Measurements from ENCODE around the gene PDE3B. TPM values are rescaled to one million over a fixed set of nuclear protein-coding genes. Genes with fewer than 3 reads are reported as not detected.

PDE3B gene
- total and polyA plus RNA-seq, 2 of the 8 experiments (the other 6 are each of a cell fraction or from before 2014, with no cell fraction given) = 2.7 to 10.9 TPM

DNA sequence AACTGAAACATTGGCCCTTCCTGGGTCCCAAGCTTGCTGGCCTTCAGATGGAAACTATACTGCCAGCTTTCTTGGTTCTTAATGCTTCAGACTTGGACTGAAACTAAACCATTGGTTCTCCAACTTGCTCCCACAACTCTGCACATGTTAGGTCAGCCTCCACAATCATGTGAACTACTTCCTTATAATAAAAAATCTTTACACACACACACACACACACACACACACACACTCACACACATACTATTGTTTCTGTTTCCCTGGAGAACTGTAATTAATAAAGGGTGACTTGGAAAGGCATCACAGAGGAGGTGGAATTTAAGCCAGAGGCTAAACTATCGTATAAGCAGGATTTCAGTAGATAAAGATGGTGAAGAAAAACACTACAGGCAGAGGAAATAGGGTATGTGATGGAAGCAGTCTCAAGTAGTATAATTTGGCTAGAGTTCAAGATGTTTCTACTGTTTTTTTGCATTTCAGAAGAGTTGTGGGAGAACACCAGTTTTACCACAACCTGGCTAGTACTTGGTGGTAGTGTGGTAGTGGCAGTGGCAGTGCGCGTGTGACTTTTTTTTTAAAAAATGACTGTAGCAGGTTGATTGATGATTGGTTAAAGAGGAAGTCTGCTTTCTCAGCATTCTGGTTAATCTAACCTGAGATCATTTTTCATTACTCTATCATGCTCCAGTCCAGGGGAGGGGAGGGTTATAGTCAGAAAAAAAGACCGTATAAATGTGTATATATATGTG is 70.1 kb downstream of the PDE3B start:
- Histone ChIP-seq H2BK15ac (ENCODE audit: low read length) (no peak overlapping the region), H3K23me2 (ENCODE audit: low read depth, low read length) (no peaks in the 10 kb centered on the region; the same call in 1 of the 2 replicates), H3K18ac (ENCODE audit: extremely low read depth, low read length) (no peak overlapping the region), H3K36me3 (ENCODE audit: control insufficient read depth in 2 of 4, insufficient read depth in 4 of 4, low read length in 3 of 4) (no peaks in the 10 kb centered on the region), H2BK20ac (ENCODE audit: low read length) (no peak overlapping the region), H3K14ac (ENCODE audit: insufficient read length) (no peak overlapping the region), H2AK5ac (ENCODE audit: low read depth, low read length) (no peak overlapping the region), H3K56ac (replicated peaks; ENCODE audit: insufficient read length, low read depth, low read length) (no peak overlapping the region), H3K4ac (replicated peaks; ENCODE audit: insufficient read length, low read depth, low read length) (no peak overlapping the region), H3K9me3 (ENCODE audit: insufficient read depth in 2 of 2, low read depth in 1 of 2, low read length in 1 of 2) (no peaks in the 10 kb centered on the region), H2AFZ (ENCODE audit: low read length) (no peak overlapping the region), H3K79me1 (ENCODE audit: low read depth, low read length) (no peaks in the 10 kb centered on the region), H3K27ac (ENCODE audit: low read depth, low read length) (no peak overlapping the region), H2BK120ac (replicated peaks; ENCODE audit: low read depth, low read length) (no peak overlapping the region), H3K4me2 (ENCODE audit: insufficient read depth in 1 of 2, low read depth in 2 of 2, low read length in 2 of 2) (no peak overlapping the region), H4K91ac (replicated peaks; ENCODE audit: insufficient read length, low read length) (no peak overlapping the region), H3K9ac (replicated peaks in 1 of 4; ENCODE audit: extremely low read depth in 1 of 4, low read depth in 3 of 4, low read length in 3 of 4) (no peak overlapping the region), H3K4me3 (ENCODE audit: extremely low read depth in 1 of 4, insufficient read depth in 2 of 4, low read depth in 3 of 4, low read length in 4 of 4) (no peak overlapping the region), H2BK5ac (ENCODE audit: low read depth, low read length) (no peak overlapping the region), H4K8ac (ENCODE audit: extremely low read depth, insufficient read depth, low read length) (no peak overlapping the region), H4K20me1 (replicated peaks in 1 of 2; ENCODE audit: control insufficient read depth in 1 of 2, insufficient read depth in 2 of 2, low read length in 2 of 2) (no peaks in the 10 kb centered on the region), H3K4me1 (replicated peaks in 1 of 4; ENCODE audit: control insufficient read depth in 3 of 4, insufficient read depth in 4 of 4, low read length in 3 of 4) (no peaks in the 10 kb centered on the region), H3K79me2 (ENCODE audit: control insufficient read depth in 1 of 2, insufficient read depth in 2 of 2, low read length in 2 of 2) (no peaks in the 10 kb centered on the region), H2BK12ac (ENCODE audit: low read depth, low read length) (no peak overlapping the region), H3K23ac (ENCODE audit: insufficient read length) (no peak overlapping the region), H3K27me3 (replicated peaks in 1 of 4; ENCODE audit: control insufficient read depth in 3 of 4, extremely low read depth in 1 of 4, insufficient read depth in 3 of 4, low read length in 3 of 4) (no peaks in the 10 kb centered on the region), H4K5ac (ENCODE audit: insufficient read length, low read depth, low read length) (no peak overlapping the region)
- WGBS, 2 experiments (ENCODE audit: extremely low coverage in 1 of 2, insufficient coverage in 1 of 2, insufficient read length in 1 of 2, insufficient replicate concordance in 2 of 2, low coverage in 1 of 2, low lambda C conversion rate in 2 of 2, missing lambda C conversion rate in 1 of 2) = 94% methylated on average over 4 of the region's 4 CpGs; no CpG with 5 or more reads in 1 of the 2 experiments
- no peak for FAIRE-seq
- CTCF ChIA-PET (ENCODE audit: partially characterized antibody) = interaction anchor here (1.1 to 1.2 kb wide), 3 partner anchors 60 to 194 kb away, joined by 3 to 4 read pairs (median 3); no protein-coding TSS in a partner anchor
- POLR2A ChIA-PET (ENCODE audit: partially characterized antibody) = interaction anchor here (1.2 kb wide), 1 partner anchor 10 kb away, joined by 3 read pairs; no protein-coding TSS in a partner anchor
- DNase-seq (ENCODE audit: low read depth in 1 of 2, low spot score in 2 of 2) = no peak
- TF ChIP-seq EZH2 (IDR thresholded peaks at IDR 0.05; ENCODE audit: low read depth, low read length, severe bottlenecking) (no peak), ZNF274 (IDR thresholded peaks at IDR 0.05; ENCODE audit: borderline replicate concordance, extremely low read depth, low read length) (no peak), HDAC6 (IDR thresholded peaks at IDR 0.05; ENCODE audit: low read depth, low read length) (no peak), POU5F1 (IDR thresholded peaks at IDR 0.05; ENCODE audit: low read depth, low read length) (no peak), SP4 (IDR thresholded peaks at IDR 0.05; ENCODE audit: low read length) (no peak), EGR1 (IDR thresholded peaks at IDR 0.05; ENCODE audit: borderline replicate concordance, low read depth, low read length) (no peak), GTF2F1 (IDR thresholded peaks at IDR 0.05; ENCODE audit: borderline replicate concordance, low read depth, low read length) (no peak), BRCA1 (IDR thresholded peaks at IDR 0.05; ENCODE audit: low read depth, low read length) (no peak), BCL11A (IDR thresholded peaks at IDR 0.05; ENCODE audit: low read depth in 2 of 2, low read length in 2 of 2) (no peak)
- TF ChIP-seq, protein P1, sequence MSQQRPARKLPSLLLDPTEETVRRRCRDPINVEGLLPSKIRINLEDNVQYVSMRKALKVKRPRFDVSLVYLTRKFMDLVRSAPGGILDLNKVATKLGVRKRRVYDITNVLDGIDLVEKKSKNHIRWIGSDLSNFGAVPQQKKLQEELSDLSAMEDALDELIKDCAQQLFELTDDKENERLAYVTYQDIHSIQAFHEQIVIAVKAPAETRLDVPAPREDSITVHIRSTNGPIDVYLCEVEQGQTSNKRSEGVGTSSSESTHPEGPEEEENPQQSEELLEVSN (IDR thresholded peaks at IDR 0.05) = no peak
- TF ChIP-seq, protein P2, sequence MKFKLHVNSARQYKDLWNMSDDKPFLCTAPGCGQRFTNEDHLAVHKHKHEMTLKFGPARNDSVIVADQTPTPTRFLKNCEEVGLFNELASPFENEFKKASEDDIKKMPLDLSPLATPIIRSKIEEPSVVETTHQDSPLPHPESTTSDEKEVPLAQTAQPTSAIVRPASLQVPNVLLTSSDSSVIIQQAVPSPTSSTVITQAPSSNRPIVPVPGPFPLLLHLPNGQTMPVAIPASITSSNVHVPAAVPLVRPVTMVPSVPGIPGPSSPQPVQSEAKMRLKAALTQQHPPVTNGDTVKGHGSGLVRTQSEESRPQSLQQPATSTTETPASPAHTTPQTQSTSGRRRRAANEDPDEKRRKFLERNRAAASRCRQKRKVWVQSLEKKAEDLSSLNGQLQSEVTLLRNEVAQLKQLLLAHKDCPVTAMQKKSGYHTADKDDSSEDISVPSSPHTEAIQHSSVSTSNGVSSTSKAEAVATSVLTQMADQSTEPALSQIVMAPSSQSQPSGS (IDR thresholded peaks at IDR 0.05; ENCODE audit: low read length) = no peak

Data from H1 (cell line).